GM19035 (cell line): ENCODE measurements around the gene OR14J1.
"Not testable (repeated sequence)": the region's sequence is repeated elsewhere in the genome, so short reads cannot be mapped to it uniquely, and the experiment has no call there.

Source experiments
- ATAC-seq: cut with Tn5 transposase; IDR thresholded peaks from one replicate; pipeline ENCODE4 v1.9.1; 2021; ENCODE audit not compliant: unreplicated experiment

The OR14J1 gene, protein sequence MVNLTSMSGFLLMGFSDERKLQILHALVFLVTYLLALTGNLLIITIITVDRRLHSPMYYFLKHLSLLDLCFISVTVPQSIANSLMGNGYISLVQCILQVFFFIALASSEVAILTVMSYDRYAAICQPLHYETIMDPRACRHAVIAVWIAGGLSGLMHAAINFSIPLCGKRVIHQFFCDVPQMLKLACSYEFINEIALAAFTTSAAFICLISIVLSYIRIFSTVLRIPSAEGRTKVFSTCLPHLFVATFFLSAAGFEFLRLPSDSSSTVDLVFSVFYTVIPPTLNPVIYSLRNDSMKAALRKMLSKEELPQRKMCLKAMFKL

GRCh38 chr6:29301316-29301715 is at the start of gene OR14J1:
OR14J1 (plus strand) TSS chr6:29301701; CDS start chr6:29306690, 4,989 bp downstream.
- no peak for ATAC-seq

GRCh38 chr6:29251736-29252135 is 49.8 kb upstream of the OR14J1 start:
- ATAC-seq: no peak

DNA sequence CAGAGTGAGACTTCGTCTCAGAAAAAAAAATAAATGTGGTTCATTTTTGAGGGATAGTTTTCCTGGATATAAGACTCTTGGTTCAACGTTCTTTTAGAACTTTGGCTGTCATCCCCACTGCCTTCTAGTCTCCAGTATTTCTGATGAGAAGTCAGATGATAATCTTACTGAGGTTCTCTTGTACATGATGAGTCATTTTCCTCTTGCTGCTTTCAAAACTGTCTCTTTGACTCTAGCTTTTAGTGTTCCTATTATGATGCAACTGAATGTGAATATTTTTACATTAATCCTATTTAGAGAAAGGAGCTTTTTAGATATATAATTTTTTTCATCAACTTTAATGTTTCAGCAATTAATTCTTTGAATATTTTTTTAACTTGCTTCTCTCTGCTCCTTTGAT is 46.0 kb upstream of the OR14J1 start:
- ATAC-seq: no peak

- no peak for ATAC-seq
Observed at GRCh38 chr6:29259721-29260120, 41.8 kb upstream of the OR14J1 start.

- ATAC-seq: no peak
Observed at GRCh38 chr6:29263001-29263400, 38.5 kb upstream of the OR14J1 start.

DNA sequence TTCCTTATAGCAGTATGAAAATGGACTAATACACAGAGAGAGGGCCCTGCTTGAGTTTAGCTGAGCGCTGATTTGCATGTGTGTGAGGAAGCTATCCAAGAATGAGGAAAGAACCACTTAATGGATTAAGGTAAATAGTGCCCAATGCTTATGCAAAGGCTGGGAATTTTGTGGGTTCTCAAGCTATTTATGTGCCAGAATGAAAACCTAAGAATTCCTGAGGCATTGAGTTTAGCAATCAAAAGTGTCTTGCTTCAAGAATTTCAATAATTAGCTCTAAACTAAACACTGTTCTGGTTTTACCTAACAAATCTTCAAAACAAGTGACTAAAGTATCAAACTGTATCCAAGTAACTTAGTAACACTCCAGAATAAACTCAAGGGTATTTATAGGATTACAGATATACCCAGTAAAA is 7.0 kb upstream of the OR14J1 start:
- ATAC-seq: no peak

- no peak for ATAC-seq
Observed at GRCh38 chr6:29295181-29295585, 6.3 kb upstream of the OR14J1 start.

GRCh38 chr6:29295623-29296022 is 5.9 kb upstream of the OR14J1 start:
- no peak for ATAC-seq

DNA sequence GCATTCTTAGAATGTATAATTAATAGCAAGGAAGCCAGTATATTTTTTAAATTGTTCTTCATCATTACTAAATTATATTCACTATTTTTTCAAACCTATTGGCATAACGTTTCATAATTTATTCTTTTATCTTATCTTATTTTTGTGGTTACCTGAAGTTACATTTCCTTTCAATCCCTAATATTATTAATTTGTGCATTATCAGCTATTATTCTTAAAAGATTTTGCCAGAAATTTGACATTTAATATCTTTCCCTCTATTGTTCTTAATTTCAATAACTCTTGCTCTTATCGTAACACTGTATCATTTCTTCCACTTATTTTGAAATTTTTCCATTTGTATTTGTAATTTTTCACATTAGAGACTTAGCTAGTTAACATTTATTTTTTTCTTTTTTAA is 18.4 kb downstream of the OR14J1 start:
- ATAC-seq: no peak

DNA sequence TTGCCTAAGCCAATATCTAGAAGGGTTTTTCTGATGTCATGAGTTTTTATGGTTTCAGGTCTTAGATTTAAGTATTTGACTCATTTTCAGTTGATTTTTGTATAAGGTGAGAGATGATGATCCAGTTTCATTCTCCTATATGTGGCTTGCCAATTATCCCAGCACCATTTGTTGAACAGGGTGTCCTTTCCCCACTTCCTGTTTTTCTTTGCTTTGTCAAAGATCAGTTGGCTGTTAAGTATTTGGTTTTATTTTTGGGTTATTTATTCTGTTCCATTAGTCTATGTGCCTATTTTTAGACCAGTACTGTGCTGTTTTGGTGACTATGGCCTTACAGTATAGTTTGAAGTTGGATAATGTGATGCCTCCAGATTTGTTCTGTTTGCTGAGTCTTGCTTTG is 21.8 kb downstream of the OR14J1 start:
- not testable (repeated sequence) for ATAC-seq

DNA sequence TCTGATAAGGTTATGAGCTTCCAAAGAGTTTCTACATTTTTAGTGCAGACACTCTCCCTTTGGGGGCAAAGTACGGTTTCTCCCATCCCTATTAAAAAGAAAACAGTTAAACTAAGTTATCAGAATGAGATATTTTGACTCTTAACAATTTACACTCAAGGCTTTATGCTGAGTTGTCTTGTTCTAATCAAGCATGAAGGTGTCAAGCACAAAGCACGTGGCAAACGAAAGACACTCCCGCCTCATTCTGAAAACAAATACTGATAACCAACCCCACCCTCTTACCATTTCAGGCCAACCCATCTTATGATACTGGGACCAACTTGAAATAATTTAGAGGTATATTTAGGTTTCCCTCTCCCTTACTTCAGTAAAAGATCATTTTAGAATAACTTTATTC is 24.3 kb downstream of the OR14J1 start:
- no peak for ATAC-seq

- ATAC-seq: no peak
Observed at GRCh38 chr6:29332676-29333075, 31.2 kb downstream of the OR14J1 start.

DNA sequence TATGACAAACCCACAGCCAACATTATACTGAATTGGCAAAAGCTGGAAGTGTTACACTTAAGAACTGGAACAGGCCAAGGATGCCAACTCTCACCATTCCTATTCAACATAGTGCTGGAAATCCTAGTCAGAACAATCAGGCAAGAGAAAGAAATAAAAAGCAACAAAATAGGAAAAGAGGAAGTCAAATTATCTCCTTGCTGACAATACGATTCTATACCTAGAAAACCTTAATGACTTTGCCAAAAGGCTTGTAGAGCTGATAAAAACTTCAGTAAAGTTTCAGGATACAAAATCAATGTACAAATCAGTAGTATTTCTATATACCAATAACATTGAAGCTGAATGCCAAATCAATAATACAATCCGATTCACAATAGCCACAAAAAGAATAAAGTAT is 34.8 kb downstream of the OR14J1 start:
- no peak for ATAC-seq

- no peak for ATAC-seq
Observed at GRCh38 chr6:29345380-29345779, 43.9 kb downstream of the OR14J1 start.

DNA sequence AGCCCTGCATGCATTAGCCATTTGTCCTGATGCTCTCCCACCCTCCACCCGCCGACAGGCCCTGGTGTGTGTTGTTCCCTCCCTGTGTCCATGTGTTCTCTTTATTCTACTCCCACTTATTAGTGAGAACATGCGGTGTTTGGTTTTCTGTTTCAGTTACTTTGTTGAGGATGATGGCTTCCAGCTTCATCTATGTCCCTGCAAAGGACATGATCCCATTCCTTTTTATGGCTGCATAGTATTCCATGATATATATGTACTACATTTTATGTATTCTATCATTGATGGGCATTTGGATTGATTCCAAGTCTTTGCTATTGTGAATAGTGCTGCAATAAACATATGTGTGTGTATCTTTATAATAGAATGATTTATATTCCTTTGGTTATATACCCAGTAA is 47.8 kb downstream of the OR14J1 start:
- ATAC-seq: not testable (repeated sequence)

- no peak for ATAC-seq
Observed at GRCh38 chr6:29354980-29355379, 53.5 kb downstream of the OR14J1 start.

GRCh38 chr6:29355603-29356002 is 54.1 kb downstream of the OR14J1 start:
- ATAC-seq: no peak
